HL-60/S4 (cell line): ENCODE data around the gene SND1.
"Not testable (repeated sequence)": the region's sequence is repeated elsewhere in the genome, so short reads cannot be mapped to it uniquely, and the experiment has no call there.

Experiments
- in situ Hi-C: fragments of 300-500 bp; cut with MboI; formaldehyde crosslinking; loops from 2 replicates; pipeline ENCODE4 v1.14.3; 2022; ENCODE audit warnings: low sequenced_read_pairs

SND1 gene

GRCh38 chr7:128105228-128106022 lies 453.4 kb downstream of the SND1 start:
- in situ Hi-C loops: no loop called here

GRCh38 chr7:128106821-128107220 lies 454.8 kb downstream of the SND1 start:
- in situ Hi-C loops: no loop called here

DNA sequence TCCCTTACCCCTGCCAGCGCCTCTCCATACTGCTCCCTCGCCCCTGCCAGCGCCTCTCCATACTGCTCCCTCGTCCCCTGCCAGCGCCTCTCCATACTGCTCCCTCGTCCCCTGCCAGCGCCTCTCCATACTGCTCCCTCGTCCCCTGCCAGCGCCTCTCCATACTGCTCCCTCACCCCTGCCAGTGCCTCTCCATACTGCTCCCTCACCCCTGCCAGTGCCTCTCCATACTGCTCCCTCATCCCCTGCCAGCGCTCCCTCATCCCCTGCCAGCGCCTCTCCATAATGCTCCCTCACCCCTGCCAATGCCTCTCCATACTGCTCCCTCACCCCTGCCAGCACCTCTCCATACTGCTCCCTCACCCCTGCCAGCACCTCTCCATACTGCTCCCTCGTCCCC lies 455.5 kb downstream of the SND1 start:
- in situ Hi-C loops: not testable (repeated sequence)

- in situ Hi-C loops: no loop called here
Measured at GRCh38 chr7:128108129-128108528, 456.1 kb downstream of the SND1 start.

- in situ Hi-C loops: no loop called here
Measured at GRCh38 chr7:128108641-128109423, 456.8 kb downstream of the SND1 start.

DNA sequence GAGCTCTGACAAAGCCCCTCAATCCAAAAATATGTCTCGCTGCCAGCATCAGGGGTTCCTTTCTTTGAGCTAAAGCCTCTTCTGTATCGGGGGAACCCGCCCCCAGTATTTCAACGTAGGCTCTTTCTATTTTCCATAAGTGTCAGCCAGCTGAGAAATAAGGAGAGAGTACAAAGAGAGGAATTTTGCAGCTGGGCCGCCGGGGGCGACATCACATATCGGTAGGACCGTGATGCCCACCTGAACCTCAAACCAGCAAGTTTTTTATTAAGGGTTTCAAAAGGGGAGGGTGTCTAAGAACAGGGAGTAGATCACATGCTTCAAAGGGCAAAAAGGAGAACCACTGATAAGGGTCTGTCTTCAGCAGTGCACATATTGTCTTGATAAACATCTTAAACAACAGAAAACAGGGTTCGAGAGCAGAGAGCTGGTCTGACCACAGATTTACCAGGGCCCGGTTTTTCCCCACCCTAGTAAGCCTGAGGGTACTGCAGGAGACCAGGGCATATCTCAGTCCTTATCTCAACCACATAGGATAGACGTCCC lies 457.5 kb downstream of the SND1 start:
- in situ Hi-C loops: not testable (repeated sequence)

DNA sequence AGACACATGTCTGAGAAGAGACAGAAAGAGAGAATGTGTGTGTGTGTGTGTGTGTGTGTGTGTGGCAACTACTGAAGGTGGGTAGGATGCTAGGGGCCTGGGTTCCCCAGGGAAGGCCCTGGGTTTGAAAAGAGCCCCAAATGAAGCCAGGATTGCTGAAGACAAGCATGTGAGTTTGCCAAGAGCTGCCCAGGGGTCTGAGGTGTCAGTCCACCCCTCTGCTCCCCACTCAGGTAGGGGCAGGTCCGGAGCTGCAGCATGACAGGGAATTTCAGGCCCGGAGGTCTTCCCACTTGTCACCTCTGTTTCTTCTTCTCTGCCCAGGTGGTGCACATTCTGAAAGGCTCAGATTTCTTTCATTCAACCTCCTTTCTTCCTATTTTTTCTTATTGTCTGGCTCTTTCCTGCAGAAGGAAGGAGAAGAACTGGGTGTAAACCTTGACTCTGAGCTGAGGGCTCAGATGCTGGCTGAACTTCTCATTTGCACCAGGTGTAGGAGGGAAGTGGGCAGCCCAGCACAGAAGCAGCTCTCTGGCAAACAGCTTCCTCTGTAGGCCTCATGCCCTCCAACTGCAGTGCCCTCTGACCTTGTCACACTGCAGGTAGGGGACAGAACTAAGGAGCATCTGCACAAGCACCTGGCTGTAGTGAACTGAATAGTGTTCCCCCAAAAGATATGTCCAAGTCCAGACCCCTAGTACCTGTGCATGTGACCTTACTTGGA lies 458.8 kb downstream of the SND1 start:
- in situ Hi-C loops: no loop called here

DNA sequence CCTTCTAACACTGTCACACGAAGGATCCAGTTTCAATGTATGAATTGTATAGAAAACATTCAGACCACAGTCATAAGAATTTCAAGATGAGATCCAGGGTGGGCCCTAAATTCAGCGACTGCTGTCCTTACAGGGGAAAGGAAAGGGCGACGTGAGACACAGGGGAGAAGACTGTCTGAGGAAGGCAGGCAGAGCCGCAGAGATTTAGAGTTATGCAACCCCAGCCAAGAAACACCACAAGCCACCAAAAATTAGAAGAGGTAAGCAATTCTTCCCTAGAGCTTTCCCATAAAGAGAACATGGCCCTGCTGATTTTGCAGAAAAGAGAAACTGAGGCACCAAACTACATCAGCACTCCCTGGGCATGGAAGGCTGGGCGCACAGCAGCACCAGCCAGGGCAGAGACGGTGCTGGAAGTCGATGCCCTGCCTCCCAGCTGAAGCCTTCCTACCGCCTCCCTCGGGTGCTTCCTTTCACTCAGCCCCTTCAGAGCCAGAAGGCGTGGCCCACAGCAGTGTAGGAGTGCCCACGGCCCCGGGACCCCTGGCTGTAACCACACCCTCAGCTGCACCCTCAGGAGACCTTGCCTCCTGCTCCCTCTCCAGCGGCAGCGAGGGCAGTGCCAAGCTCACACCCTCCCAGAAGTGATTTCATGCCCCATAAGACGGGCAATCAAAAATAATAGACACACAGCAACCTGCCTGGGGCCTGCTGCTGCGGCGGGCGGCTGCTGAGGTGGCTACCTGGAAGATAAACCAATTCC lies 460.2 kb downstream of the SND1 start:
- in situ Hi-C loops: no loop called here

GRCh38 chr7:128112781-128113221 lies 460.8 kb downstream of the SND1 start:
- in situ Hi-C loops: no loop called here

- in situ Hi-C loops: no loop called here
Measured at GRCh38 chr7:128113839-128114238, 461.8 kb downstream of the SND1 start.

- in situ Hi-C loops: no loop called here
Measured at GRCh38 chr7:128114806-128115205, 462.8 kb downstream of the SND1 start.

DNA sequence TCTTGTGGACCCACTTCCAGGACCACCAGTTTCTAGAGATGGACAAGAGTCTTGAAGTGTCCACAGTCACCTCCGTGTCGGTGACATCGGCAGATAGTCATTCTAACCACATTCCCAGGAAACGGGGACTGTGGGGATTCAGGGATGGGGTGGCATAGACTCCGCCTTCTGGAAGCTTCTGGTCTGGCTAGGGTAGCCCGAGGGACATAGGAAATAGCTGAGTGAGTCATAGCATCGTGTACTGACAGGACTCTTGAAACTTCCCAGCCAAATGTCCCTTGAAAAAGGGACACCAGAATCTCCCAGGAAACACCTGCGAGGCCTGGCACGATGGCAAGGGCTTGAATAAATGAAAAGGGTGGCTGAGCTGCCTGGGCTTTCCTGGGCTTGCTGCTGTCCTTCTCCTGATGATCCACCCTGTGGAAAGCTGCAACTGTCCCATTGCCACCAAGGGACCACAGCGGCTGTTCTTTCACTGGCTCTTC lies 463.4 kb downstream of the SND1 start:
- in situ Hi-C loops: no loop called here

DNA sequence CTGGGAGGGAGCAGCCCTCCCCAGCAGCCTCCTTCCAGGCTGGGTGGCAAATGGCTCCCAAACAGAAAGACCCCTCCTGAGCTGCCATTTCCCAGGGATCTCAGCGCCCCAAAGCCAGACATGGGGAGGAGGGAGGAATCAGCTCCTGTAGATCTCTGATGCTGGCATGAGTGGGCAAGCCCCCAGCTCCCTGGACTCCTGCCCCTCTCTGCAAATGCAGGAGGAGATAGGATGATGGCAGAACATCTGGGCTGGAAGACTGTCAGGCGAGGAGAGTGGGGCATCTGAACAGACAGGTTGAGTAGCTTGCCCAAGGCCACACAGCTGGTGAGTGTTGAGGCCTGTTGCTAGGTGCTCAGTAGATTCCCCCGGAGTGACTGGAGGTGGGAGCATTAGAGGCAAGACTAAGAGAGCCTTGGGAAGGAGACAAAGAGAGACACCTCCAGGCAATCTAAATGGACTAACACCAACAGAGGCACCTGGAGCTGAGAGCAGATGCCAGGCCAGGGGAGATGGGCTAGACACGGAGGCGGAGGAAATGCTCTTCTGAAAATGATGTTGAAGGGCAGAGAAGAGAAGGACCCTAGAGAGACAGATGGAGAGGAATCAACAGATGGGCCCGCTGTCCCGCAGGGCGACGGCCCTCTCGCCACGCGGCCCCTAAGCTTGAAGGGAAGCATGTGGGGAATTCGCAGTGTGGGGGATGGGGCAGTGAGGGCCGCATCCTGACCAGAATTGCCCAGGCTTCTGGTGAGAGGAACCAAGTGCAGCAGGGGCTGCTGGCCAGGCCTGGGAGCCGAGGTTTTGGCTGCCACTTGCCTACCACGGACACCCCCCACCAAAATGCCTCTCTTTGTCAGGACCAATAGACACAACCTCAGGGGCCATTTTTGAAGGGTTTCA lies 464.1 kb downstream of the SND1 start:
- in situ Hi-C loops: no loop called here

DNA sequence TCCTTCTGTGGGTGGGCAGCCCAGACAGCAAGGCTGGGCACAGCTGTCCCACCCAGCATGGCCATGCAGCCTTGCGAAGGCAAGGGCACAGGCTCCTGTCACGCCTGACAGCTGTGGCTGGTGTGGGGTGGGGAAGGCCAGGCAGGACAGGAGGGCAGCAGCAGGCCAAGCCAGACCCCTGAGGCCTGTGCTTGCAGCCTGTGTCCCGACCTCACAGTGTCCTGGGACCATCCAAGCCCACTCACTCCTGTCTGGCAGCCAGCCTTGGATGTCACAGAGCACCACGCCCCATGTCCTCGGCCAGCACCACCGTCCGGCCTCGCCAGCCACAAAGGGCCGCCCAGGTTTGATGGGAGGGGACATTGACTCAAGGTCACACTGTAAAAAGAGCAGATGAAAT lies 464.7 kb downstream of the SND1 start:
- in situ Hi-C loops: no loop called here

DNA sequence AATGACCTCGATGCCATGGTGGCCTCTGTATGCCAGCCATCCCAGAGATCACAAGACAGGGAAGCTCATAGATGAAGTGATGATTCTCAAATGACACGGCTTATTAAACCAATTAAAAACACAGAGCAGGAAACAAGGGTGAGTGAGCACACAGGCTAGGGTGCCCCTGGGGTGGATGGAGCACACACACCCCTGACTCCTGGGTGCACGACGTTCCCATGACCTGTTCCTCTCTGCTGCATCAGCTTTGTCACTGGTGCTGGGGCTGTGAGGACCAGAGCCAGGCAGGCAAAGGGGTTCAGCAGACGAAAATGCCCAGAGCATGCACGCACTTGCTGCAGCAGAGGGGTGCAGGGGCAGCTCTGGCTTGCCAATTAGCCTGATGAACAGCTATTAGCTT lies 465.7 kb downstream of the SND1 start:
- in situ Hi-C loops: no loop called here

- in situ Hi-C loops: no loop called here
Measured at GRCh38 chr7:128119036-128119435, 467.0 kb downstream of the SND1 start.

DNA sequence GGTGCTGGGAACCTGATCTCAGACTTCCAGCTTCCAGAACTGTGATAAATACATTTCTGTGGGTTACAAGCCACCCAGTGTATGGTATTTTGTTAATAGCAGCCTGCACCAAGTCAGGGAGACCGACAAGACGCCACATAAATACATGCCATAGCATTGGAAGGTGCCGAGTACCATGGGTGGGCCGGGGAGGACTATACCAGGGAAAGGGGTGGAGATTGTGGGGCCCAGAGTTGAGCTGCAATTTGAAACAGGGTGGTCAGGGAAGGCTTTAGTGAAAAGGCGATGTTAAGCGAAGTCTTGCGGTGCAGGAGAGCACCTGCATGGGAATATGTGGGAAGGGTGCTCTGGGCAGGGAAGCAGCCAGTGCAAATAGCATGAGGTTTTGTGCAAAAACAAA lies 468.1 kb downstream of the SND1 start:
- in situ Hi-C loops: no loop called here

DNA sequence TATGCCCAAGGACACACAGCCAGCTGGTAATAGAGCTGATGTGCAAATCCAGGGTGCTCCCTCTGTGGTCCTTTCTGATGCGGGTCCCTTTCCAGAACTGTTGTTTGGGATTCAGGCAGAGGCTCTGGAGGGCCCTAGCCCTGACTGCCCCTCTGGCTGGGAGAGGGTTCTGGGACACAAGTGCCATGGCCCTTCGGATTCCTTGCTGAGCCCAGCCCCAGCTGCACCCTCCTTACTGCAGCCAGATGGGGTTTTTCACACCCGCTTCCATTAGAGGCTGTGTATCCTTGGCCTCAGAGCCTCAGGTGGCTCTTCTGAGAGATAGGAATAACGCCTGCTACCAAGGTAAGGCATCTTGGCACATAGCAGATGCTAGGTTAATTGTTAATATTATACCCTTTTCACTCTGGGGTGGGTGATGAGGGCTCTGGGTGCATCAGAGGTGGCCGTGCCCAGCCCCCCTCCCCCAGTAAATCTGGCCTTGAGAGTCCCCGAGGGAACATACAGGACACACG lies 469.0 kb downstream of the SND1 start:
- in situ Hi-C loops: no loop called here
